GM12892 (cell line): ENCODE results near the gene ETNK1.
"Not testable (repeated sequence)": the region's sequence is repeated elsewhere in the genome, so short reads cannot be mapped to it uniquely, and the experiment has no call there.

Source experiments
- DNase-seq: peaks from one replicate; pipeline ENCODE4 v3.0.0; 2011; ENCODE audit not compliant: insufficient read length
- FAIRE-seq: peaks from 2 replicates; lab custom pipeline; 2011; peaks lifted over from hg19 to GRCh38; lab: Jason Lieb, UNC
- POLR2A ChIP-seq: IDR thresholded peaks from 2 replicates; pipeline ENCODE4 v1.6.1; 2011; ENCODE audit warnings: low read depth, low read length, control low read depth
- POLR2AphosphoS5 ChIP-seq: IDR thresholded peaks from 2 replicates; pipeline ENCODE4 v1.6.1; 2011; ENCODE audit warnings: low read depth, low read length, control low read depth
- TAF1 ChIP-seq: IDR thresholded peaks from 2 replicates; pipeline ENCODE4 v1.6.1; 2011; ENCODE audit warnings: low read depth, mild to moderate bottlenecking, control low read depth, low read length, borderline replicate concordance

The ETNK1 gene

DNA sequence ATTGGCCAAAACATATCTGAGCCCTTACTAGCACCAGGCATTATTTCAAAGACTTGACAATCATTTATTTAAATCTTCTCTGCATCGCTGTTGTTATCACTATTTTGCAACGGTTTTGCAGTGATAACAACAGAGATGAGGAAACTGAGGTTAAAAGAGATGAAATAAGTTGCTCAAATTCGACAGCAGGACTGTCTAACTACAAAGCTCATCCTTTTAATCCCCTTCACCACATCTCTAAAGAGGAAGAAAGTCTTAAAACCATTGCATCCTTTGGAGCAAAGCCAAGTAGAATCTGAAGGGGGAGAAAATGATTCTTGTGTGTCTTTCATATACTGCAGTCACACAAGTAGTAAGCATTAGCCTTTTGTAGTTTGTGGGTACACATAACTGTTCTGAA is 14.8 kb upstream of the ETNK1 start:
- TF ChIP-seq TAF1 (no peak), POLR2AphosphoS5 (no peak), POLR2A (no peak)
- FAIRE-seq (no peak), DNase-seq (no peak)

DNA sequence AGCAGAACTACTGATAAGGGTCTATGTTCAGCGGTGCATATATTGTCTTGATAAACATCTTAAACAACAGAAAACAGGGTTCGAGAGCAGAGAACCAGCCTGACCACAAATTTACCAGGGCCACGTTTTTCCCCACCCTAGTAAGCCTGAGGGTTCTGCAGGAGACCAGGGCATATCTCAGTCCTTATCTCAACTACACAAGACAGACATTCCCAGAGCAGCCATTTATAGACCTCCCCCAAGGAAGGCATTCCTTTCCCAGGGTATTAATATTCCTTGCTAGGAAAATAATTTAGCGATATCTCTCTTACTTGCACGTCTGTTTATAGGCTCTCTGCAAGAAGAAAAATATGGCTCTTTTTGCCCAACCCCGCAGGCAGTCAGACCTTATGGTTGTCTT is 12.1 kb upstream of the ETNK1 start:
- FAIRE-seq, result not testable (repeated sequence)

DNA sequence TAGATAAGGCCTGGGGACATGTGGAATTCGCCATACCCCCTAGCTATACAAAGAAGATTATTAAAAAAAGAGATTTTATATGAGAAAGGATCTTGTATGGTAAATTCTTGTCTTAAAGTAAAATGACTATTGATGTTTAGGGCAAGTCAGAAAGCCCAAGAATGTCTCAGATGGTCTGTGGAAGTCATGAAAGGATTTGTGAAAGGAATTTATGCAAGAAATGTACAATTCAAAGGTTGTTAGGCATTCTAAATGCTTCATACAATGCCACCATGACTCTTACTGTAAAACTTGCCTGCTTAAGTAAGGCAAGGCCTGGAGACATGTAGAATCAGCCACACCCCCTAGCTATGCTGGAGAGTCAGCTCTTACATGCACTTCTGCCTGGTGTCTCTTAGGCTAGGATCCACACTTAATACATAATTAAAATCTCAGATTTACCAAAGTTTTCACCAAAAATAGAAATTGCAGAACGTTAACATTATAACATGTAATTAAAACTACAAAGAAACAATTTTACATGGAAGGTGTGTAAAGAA is 8.9 kb upstream of the ETNK1 start:
- FAIRE-seq, result no peak
- DNase-seq, result no peak
- TF ChIP-seq TAF1 (no peak), POLR2AphosphoS5 (no peak), POLR2A (no peak)

More for the DNA sequence above, 12.1 kb upstream of the ETNK1 start:
- DNase-seq, result not testable (repeated sequence)

DNA sequence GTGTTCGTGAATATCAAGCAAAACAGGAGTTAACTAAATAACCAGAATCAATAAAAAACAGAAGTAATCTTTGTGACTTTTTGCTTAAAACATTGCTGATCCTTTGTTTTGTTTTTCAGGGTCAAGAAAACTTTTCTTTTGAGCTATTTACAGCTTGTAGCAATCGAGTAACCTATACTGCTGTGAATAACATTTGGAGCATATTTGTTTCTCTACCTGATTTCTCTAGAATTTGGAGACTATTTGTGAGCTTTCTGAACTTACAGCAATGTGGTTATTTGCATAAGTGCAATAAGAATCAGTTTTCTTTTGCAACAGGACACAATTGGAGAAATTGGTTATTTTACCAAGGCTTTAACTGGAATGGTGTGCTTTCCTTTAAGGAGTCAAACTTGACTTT is 7.3 kb upstream of the ETNK1 start:
- TF ChIP-seq TAF1 (no peak), POLR2AphosphoS5 (no peak), POLR2A (no peak)
- DNase-seq (no peak), FAIRE-seq (no peak)

DNA sequence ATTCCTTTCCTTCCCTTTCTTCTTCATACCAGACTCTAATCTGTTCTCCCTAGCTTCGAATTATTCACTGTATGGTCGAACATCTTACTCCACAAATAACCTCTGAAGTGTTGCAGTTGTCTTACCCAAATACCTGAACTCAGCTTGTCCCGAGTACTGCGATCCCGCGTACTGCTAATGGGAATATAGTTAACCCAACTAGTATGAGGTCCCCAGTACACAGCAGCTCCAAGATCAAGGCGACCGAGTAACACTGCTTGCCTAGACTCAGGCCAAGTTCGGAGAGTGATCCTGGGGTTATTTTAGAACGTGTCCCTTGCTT is 462 bp upstream of the ETNK1 start:
- no peak for DNase-seq
- no peak for TF ChIP-seq TAF1
- TF ChIP-seq POLR2A, result no peak
- TF ChIP-seq POLR2AphosphoS5, result no peak
- no peak for FAIRE-seq

DNA sequence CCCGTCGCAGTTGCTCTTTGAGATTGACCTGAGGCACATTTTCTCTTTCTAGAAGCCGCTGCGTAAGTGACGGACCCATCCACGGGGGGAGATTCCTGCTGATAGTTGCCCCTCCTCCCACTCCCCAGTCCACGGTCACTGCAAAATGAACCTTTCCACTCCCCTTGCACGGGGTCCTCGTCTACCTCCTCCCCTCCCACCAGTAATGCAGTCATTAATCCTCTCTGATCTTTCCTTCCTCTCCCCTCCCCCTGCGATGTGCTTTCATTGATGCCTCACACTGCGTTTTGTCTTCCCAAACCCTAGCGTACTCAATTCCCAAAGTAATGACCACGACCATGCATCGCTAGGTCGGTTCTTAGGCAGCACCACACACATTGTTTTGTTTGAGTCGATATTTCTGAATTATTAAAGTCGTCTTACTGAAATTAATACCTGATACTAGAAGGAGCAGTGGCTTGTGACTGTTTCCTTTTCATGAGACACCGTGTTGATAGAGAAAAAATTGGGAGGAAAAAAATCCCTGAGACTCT is 857 bp downstream of the ETNK1 start:
- DNase-seq, result no peak
- TF ChIP-seq POLR2A (peak; percentile 37; the same call in 1 of the 2 replicates), POLR2AphosphoS5 (no peak; the same call in 1 of the 2 replicates), TAF1 (no peak)
- peak; percentile 50 for FAIRE-seq

DNA sequence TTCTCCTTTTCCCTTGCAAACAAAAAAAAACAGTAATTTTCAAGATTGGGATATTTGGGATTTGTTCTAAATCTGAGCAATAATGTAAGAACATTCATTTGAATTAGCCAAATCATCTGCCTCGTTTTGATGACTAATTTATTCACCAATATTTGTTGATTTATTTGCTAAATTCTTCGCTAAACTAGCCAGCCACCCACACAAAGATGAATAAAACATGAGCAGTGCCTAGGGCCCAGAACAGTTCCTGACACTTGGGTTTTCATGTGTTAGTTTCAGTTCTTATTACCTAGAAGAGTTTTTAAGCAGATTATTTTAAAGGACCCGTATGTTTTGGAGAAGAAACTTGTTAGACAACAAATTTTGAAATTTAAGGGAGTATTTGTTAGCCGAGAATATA is 1.4 kb downstream of the ETNK1 start:
- TF ChIP-seq POLR2A, result no peak
- TF ChIP-seq POLR2AphosphoS5, result no peak
- no peak for TF ChIP-seq TAF1
- FAIRE-seq (peak; percentile 60), DNase-seq (no peak)

DNA sequence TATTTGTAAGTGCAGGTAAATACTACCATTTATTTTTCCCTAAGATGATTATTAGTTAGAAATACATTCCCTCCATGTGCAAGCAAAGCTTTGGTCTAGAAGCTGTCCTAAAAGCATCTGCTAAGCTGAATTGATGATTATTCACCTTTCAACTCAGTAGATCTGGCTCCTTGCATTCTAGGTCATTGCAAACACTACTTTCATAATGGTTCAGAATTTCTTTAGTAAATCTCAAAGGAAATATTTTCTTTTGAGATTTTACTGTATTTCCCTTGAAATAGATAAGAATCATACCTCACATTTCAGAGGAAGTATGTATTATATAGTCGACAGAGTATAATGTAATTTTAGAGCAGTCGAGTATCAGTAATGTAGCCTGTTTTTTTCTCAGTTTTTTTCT is 2.4 kb downstream of the ETNK1 start:
- FAIRE-seq (no peak), DNase-seq (no peak)
- TF ChIP-seq POLR2A (no peak), POLR2AphosphoS5 (no peak), TAF1 (no peak)

DNA sequence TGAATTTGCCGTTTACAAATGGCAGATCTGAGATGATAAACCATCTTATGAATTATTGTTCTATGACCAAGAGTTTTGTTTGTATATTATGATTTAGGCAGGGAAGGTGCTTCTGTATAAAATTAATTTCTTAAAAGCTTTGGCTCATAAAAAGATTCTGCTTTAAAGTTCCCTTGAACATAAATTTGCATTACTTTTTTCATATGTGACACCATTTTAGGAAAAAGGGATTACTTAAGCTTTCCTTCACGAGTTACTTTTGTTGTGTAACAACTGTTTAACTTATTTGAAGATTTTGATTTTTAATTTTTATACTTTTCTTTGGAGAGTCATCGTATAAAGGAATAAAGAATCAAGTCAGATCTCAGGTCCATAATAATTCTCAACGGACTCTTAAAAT is 3.3 kb downstream of the ETNK1 start:
- TF ChIP-seq POLR2A (no peak), POLR2AphosphoS5 (no peak), TAF1 (no peak)
- no peak for FAIRE-seq
- DNase-seq, result no peak

DNA sequence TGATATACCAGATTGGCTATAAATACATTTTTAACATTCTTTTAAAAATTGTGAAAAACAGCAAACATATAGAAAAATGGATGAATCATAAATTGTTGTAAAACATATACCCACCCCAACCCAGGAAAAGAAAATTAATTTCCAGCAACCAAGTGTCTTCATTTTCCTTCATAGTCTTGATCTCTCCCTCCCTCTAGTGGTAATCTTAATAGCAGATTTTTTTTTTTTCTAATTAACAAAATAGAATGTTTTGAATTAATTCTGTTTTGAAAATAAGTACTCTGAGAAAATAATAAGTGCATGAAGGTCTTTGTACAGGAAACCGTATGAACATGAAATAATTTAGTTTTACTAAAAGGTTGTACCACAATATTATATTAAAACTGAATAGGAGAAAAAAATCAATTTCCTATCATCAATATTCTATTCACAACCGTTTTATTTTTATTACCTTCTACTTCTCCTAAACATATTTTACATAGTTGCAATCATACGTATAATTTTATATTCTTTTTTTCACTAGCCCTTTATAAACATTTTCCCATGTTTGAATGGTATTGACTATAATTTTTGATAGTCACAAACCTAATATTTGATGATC is 7.0 kb downstream of the ETNK1 start:
- no peak for DNase-seq
- TF ChIP-seq POLR2A, result no peak
- no peak for FAIRE-seq

DNA sequence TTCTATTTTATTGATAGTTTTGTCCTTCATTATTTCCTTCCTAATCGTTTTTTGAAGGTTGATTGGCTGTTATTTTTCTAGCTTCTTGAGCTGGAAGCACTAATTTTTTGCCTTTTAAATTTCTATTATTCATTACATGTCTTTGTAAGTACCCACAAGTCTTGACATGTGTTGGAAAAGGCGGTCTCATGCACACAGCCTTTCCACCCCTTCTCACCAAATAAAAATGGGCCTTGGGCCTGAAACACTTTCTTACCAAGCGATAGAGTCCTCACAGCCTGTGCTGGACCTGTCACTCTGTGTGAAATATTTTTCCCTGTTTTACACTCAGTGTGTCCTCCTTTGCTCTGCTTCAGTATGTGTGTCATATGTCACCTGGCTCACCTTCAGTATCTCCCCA is 9.9 kb downstream of the ETNK1 start:
- TF ChIP-seq POLR2AphosphoS5 (no peak), TAF1 (no peak), POLR2A (no peak)
- DNase-seq (no peak), FAIRE-seq (no peak)

DNA sequence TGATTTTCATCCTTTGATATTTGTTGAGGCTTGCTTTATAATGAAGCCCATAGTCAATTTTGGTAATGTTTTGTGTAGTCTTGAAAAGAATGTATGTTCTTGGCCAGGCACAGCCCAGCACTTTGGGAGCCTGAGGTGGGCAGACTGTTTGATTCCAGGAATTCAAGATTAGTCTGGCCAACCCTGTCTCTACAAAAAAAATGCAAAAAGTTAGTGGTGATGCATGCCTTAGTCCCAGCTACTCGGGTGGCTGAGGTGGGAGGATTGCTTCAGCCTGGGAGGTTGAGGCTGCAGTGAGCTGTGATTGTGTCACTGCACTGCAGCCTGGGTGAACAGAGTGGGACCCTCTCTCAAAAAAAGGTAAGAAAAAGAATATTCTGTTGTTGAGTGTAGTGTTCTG is 10.8 kb downstream of the ETNK1 start:
- no peak for FAIRE-seq
- TF ChIP-seq POLR2AphosphoS5, result no peak
- no peak for TF ChIP-seq POLR2A
- no peak for TF ChIP-seq TAF1
- no peak for DNase-seq
